ENCODE data around the gene NUAK1.
"Not testable (repeated sequence)": the region's sequence is repeated elsewhere in the genome, so short reads cannot be mapped to it uniquely, and the experiment has no call there.

GRCh38 chr12:106016601-106017278, 122.0 kb downstream of the NUAK1 start:
- TF ChIP-seq EZH2 (IDR thresholded peaks at IDR 0.05; ENCODE audit: borderline replicate concordance, insufficient read depth, low read length, poor library complexity, severe bottlenecking); CTCF (IDR thresholded peaks at IDR 0.05; ENCODE audit: poor library complexity, severe bottlenecking); MXI1 (conservative IDR thresholded peaks at IDR 0.05; ENCODE audit: poor library complexity, severe bottlenecking); SMC3 (conservative IDR thresholded peaks at IDR 0.05; ENCODE audit: poor library complexity): not testable (repeated sequence)
